ENCODE results near the gene MACF1. TPM values are rescaled to one million over a fixed set of nuclear protein-coding genes. Genes with fewer than 3 reads are reported as not detected.
"Not testable (repeated sequence)": the region's sequence is repeated elsewhere in the genome, so short reads cannot be mapped to it uniquely, and the experiment has no call there.

MACF1 gene
- total and polyA plus RNA-seq, 10 donors, result 50.8 to 641 (median 414) TPM

GRCh38 chr1:39490596-39491145, 286.2 kb downstream of the MACF1 start:
- Histone ChIP-seq H3K4me3 (peak overlapping the region; percentile 58 to 84 (median 61)), H3K9me3 (no peaks in the 10 kb centered on the region), H3K27ac (peak overlapping the region in 2 of 8 donors; percentile 37 to 66), H3K36me3 (peaks cover 0 to 28% (median 20%) of the 10 kb centered on the region in 6 donors), H3K4me1 (peaks cover 0 to 24% (median 16%) of the 10 kb centered on the region in 6 donors), H3K27me3 (replicated peaks in 1 of 7) (peaks cover 0 to 51% (median 13%) of the 10 kb centered on the region in 7 donors)
- peak in 1 of 3 donors; percentile 57 for TF ChIP-seq POLR2AphosphoS5 (IDR thresholded peaks at IDR 0.05)
- no peak for TF ChIP-seq POLR2A (IDR thresholded peaks at IDR 0.05)
- TF ChIP-seq, protein P1, sequence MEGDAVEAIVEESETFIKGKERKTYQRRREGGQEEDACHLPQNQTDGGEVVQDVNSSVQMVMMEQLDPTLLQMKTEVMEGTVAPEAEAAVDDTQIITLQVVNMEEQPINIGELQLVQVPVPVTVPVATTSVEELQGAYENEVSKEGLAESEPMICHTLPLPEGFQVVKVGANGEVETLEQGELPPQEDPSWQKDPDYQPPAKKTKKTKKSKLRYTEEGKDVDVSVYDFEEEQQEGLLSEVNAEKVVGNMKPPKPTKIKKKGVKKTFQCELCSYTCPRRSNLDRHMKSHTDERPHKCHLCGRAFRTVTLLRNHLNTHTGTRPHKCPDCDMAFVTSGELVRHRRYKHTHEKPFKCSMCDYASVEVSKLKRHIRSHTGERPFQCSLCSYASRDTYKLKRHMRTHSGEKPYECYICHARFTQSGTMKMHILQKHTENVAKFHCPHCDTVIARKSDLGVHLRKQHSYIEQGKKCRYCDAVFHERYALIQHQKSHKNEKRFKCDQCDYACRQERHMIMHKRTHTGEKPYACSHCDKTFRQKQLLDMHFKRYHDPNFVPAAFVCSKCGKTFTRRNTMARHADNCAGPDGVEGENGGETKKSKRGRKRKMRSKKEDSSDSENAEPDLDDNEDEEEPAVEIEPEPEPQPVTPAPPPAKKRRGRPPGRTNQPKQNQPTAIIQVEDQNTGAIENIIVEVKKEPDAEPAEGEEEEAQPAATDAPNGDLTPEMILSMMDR (IDR thresholded peaks at IDR 0.05 in 8 of 11, conservative IDR thresholded peaks at IDR 0.05 in 3 of 11), result no peak
- WGBS, 5 donors, result 13 to 39% (median 15%) methylated on average over 12 to 32 of the region's 32 CpGs
- intact Hi-C loops (cut with DNase I; ENCODE audit: low total_unique reads), result no loop called here
- no peak for DNase-seq

DNA sequence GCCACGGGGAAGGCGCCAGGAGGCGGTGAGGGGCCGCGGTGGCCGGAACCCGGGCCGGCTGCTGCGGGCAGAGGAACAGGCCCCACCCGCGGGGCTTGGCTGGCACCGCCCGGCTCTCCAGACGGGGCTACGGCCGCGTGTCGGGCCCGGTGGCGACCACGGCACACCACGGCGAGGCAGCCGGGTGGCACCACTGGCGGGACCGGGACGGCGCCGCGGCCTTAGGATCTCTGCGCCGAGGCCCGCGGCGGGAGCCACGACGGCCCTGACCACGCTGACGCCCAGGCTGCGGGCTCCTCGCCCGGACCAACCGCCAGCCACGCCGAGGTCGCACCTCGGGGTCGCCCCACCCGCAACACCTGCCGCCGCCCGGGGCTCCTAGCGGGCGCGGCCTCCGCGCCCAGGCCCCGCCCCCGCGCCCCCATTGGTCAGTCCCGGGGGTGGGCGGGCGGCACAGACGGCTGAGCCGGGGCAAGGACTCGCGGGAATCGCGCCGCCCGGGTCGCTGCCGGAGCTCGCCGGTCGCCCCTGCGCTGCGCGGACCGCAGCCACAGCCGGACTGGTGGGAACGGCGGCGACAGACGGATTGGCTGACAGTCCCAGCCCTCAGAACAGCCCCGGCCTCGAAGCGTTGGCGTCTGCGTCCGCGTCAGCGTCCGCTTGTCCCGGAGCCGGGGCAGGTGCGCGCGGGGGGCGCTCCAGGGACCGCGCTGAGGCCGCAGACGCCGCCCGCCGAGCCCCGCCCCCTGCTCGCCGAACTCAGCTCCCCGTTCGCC, 286.8 kb downstream of the MACF1 start, which contains the start of gene BMP8A:
Gene BMP8A, plus strand, starts transcription at position 491 of the 776 bp plus-strand sequence. CDS start 356 bp downstream, outside the sequence.
- no peaks in the 10 kb centered on the region for H3K9me3 ChIP-seq
- peaks cover 0 to 24% (median 16%) of the 10 kb centered on the region in 6 donors for H3K4me1 ChIP-seq
- DNase-seq, result peak; percentile 92
- H3K27ac ChIP-seq, result peak within 1 kb of the TSS in 2 of 8 donors; percentile 37 to 66
- peaks cover 0 to 51% (median 13%) of the 10 kb centered on the region in 7 donors for H3K27me3 ChIP-seq (replicated peaks in 1 of 7)
- H3K36me3 ChIP-seq, result peaks cover 0 to 22% (median 14%) of the 10 kb centered on the region in 6 donors
- intact Hi-C loops (cut with DNase I; ENCODE audit: low total_unique reads), result no loop called here
- 0 to 1% (median 0%) methylated on average over 61 to 112 of the region's 112 CpGs; no CpG with 5 or more reads in 1 of the 5 donors for WGBS, 5 donors
- peak within 1 kb of the TSS; percentile 58 to 84 (median 61) for H3K4me3 ChIP-seq
- TF ChIP-seq POLR2AphosphoS5 (IDR thresholded peaks at IDR 0.05), result peak in 1 of 3 donors; percentile 40
- no peak for TF ChIP-seq POLR2A (IDR thresholded peaks at IDR 0.05)
- TF ChIP-seq, protein P1 (IDR thresholded peaks at IDR 0.05 in 8 of 11, conservative IDR thresholded peaks at IDR 0.05 in 3 of 11), result peak in 3 of 11 experiments; percentile 4 to 27 (median 24)

GRCh38 chr1:39492118-39493042, 287.9 kb downstream of the MACF1 start:
- WGBS, 5 donors, result 21 to 36% (median 31%) methylated on average over 46 to 67 of the region's 67 CpGs
- H3K27ac ChIP-seq; intact Hi-C loops (cut with DNase I; ENCODE audit: low total_unique reads); DNase-seq; H3K9me3 ChIP-seq: not testable (repeated sequence)
- Histone ChIP-seq H3K4me3 (peak overlapping the region in 4 of 8 donors; percentile 60 to 84 (median 61)), H3K36me3 (peaks cover 0 to 11% (median 6%) of the 10 kb centered on the region in 6 donors), H3K4me1 (peaks cover 0 to 24% (median 17%) of the 10 kb centered on the region in 6 donors), H3K27me3 (replicated peaks in 1 of 7) (peaks cover 0 to 51% (median 13%) of the 10 kb centered on the region in 7 donors)

- Histone ChIP-seq H3K4me1 (peaks cover 0 to 28% (median 18%) of the 10 kb centered on the region in 6 donors), H3K27me3 (replicated peaks in 1 of 7) (peaks cover 0 to 55% (median 13%) of the 10 kb centered on the region in 7 donors)
- DNase-seq; H3K4me3 ChIP-seq; intact Hi-C loops (cut with DNase I; ENCODE audit: low total_unique reads); H3K27ac ChIP-seq; H3K36me3 ChIP-seq; H3K9me3 ChIP-seq: not testable (repeated sequence)
- WGBS, 5 donors, result 89 to 91% (median 90%) methylated on average over 12 to 13 of the region's 13 CpGs
Observed at GRCh38 chr1:39493043-39493810, 288.7 kb downstream of the MACF1 start.

Data from spleen (tissue), 11 donors.